Ovary (tissue), 3 donors: ENCODE measurements around the gene COL5A1.

Experiments
- EP300 ChIP-seq: sonication (generic); formaldehyde crosslinking; IDR thresholded peaks from one replicate; pipeline ENCODE4 v1.6.1; 2017; ENCODE audit warnings: antibody characterized with exemption
- POLR2A ChIP-seq: fragments of 450-650 bp; IDR thresholded peaks from one replicate; pipeline ENCODE4 v1.6.1; 2017; ENCODE audit warnings: antibody characterized with exemption, mild to moderate bottlenecking, moderate library complexity
- TF ChIP-seq, protein P1 (sequence below), 3 donors: fragments of 450-650 bp in 2 of 3; fragments of 200-600 bp in 1 of 3; IDR thresholded peaks; one replicate each; pipeline versions ENCODE4 v1.5.1 to v1.8.0; 2016 to 2022; ENCODE audit warnings: antibody characterized with exemption in 3 of 3, mild to moderate bottlenecking in 1 of 3
- donor health status: DM: no; HTN: no; CAD: no.

DNA sequence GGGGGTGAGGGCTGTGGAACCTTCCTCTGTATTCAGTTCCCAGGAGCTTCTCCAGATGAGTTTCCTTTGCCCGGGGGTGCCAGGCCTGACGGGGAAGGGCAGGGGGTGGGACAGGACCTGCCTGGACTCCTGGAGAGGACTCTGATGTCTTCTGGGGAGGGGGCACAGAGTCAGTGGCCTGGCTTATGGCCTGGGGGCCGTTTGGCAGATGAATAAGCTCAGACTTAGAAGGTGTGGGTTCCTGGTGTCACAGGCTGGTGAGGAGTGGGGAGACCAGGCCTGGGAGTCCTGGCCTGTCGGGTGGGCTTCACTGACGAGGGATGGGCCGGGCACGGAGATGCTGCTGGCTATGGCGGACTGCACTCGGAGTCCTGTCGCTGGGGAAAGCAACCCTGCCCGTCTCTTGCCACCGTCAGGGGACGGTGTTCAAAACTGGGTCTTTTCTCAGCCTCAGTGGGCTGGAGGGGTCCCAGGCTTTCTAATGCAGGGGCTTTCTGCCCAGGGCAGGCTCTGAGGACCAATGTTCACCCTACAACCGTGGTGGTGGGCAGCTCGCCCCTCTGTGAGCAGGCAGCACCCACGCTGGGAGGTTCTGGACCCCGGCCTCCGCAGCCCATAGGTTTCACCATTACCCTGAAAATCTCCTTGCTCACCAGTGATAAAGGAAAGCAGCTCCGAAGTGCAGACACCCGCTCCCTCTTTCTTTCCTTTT, 16.2 kb downstream of the COL5A1 start:
- TF ChIP-seq EP300 (no peak), POLR2A (no peak)
- TF ChIP-seq, protein P1, sequence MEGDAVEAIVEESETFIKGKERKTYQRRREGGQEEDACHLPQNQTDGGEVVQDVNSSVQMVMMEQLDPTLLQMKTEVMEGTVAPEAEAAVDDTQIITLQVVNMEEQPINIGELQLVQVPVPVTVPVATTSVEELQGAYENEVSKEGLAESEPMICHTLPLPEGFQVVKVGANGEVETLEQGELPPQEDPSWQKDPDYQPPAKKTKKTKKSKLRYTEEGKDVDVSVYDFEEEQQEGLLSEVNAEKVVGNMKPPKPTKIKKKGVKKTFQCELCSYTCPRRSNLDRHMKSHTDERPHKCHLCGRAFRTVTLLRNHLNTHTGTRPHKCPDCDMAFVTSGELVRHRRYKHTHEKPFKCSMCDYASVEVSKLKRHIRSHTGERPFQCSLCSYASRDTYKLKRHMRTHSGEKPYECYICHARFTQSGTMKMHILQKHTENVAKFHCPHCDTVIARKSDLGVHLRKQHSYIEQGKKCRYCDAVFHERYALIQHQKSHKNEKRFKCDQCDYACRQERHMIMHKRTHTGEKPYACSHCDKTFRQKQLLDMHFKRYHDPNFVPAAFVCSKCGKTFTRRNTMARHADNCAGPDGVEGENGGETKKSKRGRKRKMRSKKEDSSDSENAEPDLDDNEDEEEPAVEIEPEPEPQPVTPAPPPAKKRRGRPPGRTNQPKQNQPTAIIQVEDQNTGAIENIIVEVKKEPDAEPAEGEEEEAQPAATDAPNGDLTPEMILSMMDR (IDR thresholded peaks at IDR 0.05), result no peak
